ENCODE results near the gene HOXC11. TPM values are rescaled to one million over a fixed set of nuclear protein-coding genes. Genes with fewer than 3 reads are reported as not detected.

HOXC11 gene
- total RNA-seq, 2 experiments from 2014 or later = not detected

GRCh38 chr12:53975064-53975471 lies 2.1 kb downstream of the HOXC11 start:
- peaks cover 8% of the 10 kb centered on the region for H3K4me1 Mint-ChIP-seq
- CTCF ChIA-PET = no interaction called here
- no peak for ATAC-seq
- no peaks in the 10 kb centered on the region for H3K9me3 Mint-ChIP-seq (ENCODE audit: low read depth)
- H3K4me3 Mint-ChIP-seq = no peak overlapping the region
- peaks cover 90% of the 10 kb centered on the region for H3K27me3 Mint-ChIP-seq
- no peak for DNase-seq
- H3K27ac Mint-ChIP-seq = no peak overlapping the region
- peaks cover 5% of the 10 kb centered on the region for H3K36me3 Mint-ChIP-seq

GRCh38 chr12:53975479-53976152 lies 2.7 kb downstream of the HOXC11 start:
- ATAC-seq (no peak), DNase-seq (no peak)
- no peak overlapping the region for H3K4me3 Mint-ChIP-seq
- CTCF ChIA-PET = interaction anchor here (0.7 kb wide), 1 partner anchor 21 kb away, joined by 3 read pairs; the partner anchor contains the start of gene HOXC12
- peaks cover 5% of the 10 kb centered on the region for H3K36me3 Mint-ChIP-seq
- H3K27me3 Mint-ChIP-seq = peaks cover 90% of the 10 kb centered on the region
- H3K9me3 Mint-ChIP-seq (ENCODE audit: low read depth) = no peaks in the 10 kb centered on the region
- H3K27ac Mint-ChIP-seq = peak overlapping the region; percentile 69
- H3K4me1 Mint-ChIP-seq = peaks cover 8% of the 10 kb centered on the region

GRCh38 chr12:53976172-53976822 lies 3.4 kb downstream of the HOXC11 start:
- DNase-seq (no peak), ATAC-seq (no peak)
- Mint-ChIP-seq H3K27me3 (peaks cover 90% of the 10 kb centered on the region), H3K27ac (no peak overlapping the region), H3K9me3 (ENCODE audit: low read depth) (no peaks in the 10 kb centered on the region), H3K4me3 (no peak overlapping the region), H3K4me1 (peaks cover 8% of the 10 kb centered on the region), H3K36me3 (peaks cover 5% of the 10 kb centered on the region)
- CTCF ChIA-PET = interaction anchor here (0.7 kb wide), 1 partner anchor 22 kb away, joined by 3 read pairs; the partner anchor contains the start of gene HOXC12

GRCh38 chr12:53976823-53977595 lies 4.1 kb downstream of the HOXC11 start:
- ATAC-seq = no peak
- Mint-ChIP-seq H3K4me3 (no peak overlapping the region), H3K36me3 (peaks cover 5% of the 10 kb centered on the region), H3K27ac (no peak overlapping the region), H3K27me3 (peaks cover 90% of the 10 kb centered on the region), H3K9me3 (ENCODE audit: low read depth) (no peaks in the 10 kb centered on the region), H3K4me1 (peaks cover 8% of the 10 kb centered on the region)
- DNase-seq = no peak
- CTCF ChIA-PET = no interaction called here

GRCh38 chr12:53977596-53978445 lies 4.9 kb downstream of the HOXC11 start:
- no peaks in the 10 kb centered on the region for H3K9me3 Mint-ChIP-seq (ENCODE audit: low read depth)
- H3K27me3 Mint-ChIP-seq = peaks cover 90% of the 10 kb centered on the region
- DNase-seq = no peak
- no peak overlapping the region for H3K27ac Mint-ChIP-seq
- CTCF ChIA-PET = no interaction called here
- no peak for ATAC-seq
- H3K4me3 Mint-ChIP-seq = no peak overlapping the region
- peaks cover 5% of the 10 kb centered on the region for H3K36me3 Mint-ChIP-seq
- H3K4me1 Mint-ChIP-seq = peaks cover 8% of the 10 kb centered on the region

GRCh38 chr12:53978477-53979356 lies 5.8 kb downstream of the HOXC11 start:
- H3K4me1 Mint-ChIP-seq = peaks cover 4% of the 10 kb centered on the region
- peaks cover 92% of the 10 kb centered on the region for H3K27me3 Mint-ChIP-seq
- CTCF ChIA-PET = interaction anchor here (1.1 kb wide), 1 partner anchor 13 kb away, joined by 3 read pairs; no protein-coding TSS in a partner anchor
- ATAC-seq = no peak
- H3K27ac Mint-ChIP-seq = no peak overlapping the region
- H3K36me3 Mint-ChIP-seq = peaks cover 2% of the 10 kb centered on the region
- H3K4me3 Mint-ChIP-seq = no peak overlapping the region
- DNase-seq = no peak
- H3K9me3 Mint-ChIP-seq (ENCODE audit: low read depth) = no peaks in the 10 kb centered on the region

GRCh38 chr12:53980104-53980801 lies 7.3 kb downstream of the HOXC11 start:
- Mint-ChIP-seq H3K27me3 (peaks cover 96% of the 10 kb centered on the region), H3K27ac (no peak overlapping the region), H3K9me3 (ENCODE audit: low read depth) (no peaks in the 10 kb centered on the region), H3K36me3 (peaks cover 2% of the 10 kb centered on the region), H3K4me1 (peaks cover 9% of the 10 kb centered on the region), H3K4me3 (no peak overlapping the region)
- ATAC-seq = no peak
- no peak for DNase-seq
- CTCF ChIA-PET = no interaction called here

- Mint-ChIP-seq H3K4me3 (no peak overlapping the region), H3K27ac (no peak overlapping the region), H3K4me1 (peaks cover 9% of the 10 kb centered on the region), H3K36me3 (no peaks in the 10 kb centered on the region), H3K9me3 (ENCODE audit: low read depth) (no peaks in the 10 kb centered on the region), H3K27me3 (peaks cover 97% of the 10 kb centered on the region)
- no peak for ATAC-seq
- DNase-seq = no peak
- CTCF ChIA-PET = interaction anchor here (0.8 kb wide), 1 partner anchor 10 kb away, joined by 3 read pairs; no protein-coding TSS in a partner anchor
These were observed 8.0 kb downstream of the HOXC11 start for GRCh38 chr12:53980802-53981496.

GRCh38 chr12:53981634-53982565 lies 9.0 kb downstream of the HOXC11 start:
- ATAC-seq (no peak), DNase-seq (no peak)
- Mint-ChIP-seq H3K4me3 (no peak overlapping the region), H3K27me3 (peaks cover 97% of the 10 kb centered on the region), H3K9me3 (ENCODE audit: low read depth) (no peaks in the 10 kb centered on the region), H3K36me3 (no peaks in the 10 kb centered on the region), H3K27ac (no peak overlapping the region), H3K4me1 (peaks cover 12% of the 10 kb centered on the region)
- CTCF ChIA-PET = interaction anchor here (0.8 kb wide), 1 partner anchor 9 kb away, joined by 3 read pairs; no protein-coding TSS in a partner anchor

GRCh38 chr12:53982648-53983567 lies 10.0 kb downstream of the HOXC11 start:
- no peaks in the 10 kb centered on the region for H3K9me3 Mint-ChIP-seq (ENCODE audit: low read depth)
- no peaks in the 10 kb centered on the region for H3K36me3 Mint-ChIP-seq
- H3K4me1 Mint-ChIP-seq = peaks cover 12% of the 10 kb centered on the region
- CTCF ChIA-PET = no interaction called here
- peaks cover 97% of the 10 kb centered on the region for H3K27me3 Mint-ChIP-seq
- DNase-seq = no peak
- no peak for ATAC-seq
- no peak overlapping the region for H3K4me3 Mint-ChIP-seq
- peak overlapping the region; percentile 15 for H3K27ac Mint-ChIP-seq

Measured in activated CD8-positive, alpha-beta memory T cell treated with anti-CD3 and anti-CD28 coated beads, Interleukin-2, amount 10 ng/mL, durations not matched to agents 7 days and 5 days (primary cell).